Measurements from ENCODE around the gene PIK3CB. TPM values are rescaled to one million over a fixed set of nuclear protein-coding genes. Genes with fewer than 3 reads are reported as not detected.

Gene PIK3CB
- total RNA-seq, 1 experiment from 2014 or later, result 16.4 TPM

DNA sequence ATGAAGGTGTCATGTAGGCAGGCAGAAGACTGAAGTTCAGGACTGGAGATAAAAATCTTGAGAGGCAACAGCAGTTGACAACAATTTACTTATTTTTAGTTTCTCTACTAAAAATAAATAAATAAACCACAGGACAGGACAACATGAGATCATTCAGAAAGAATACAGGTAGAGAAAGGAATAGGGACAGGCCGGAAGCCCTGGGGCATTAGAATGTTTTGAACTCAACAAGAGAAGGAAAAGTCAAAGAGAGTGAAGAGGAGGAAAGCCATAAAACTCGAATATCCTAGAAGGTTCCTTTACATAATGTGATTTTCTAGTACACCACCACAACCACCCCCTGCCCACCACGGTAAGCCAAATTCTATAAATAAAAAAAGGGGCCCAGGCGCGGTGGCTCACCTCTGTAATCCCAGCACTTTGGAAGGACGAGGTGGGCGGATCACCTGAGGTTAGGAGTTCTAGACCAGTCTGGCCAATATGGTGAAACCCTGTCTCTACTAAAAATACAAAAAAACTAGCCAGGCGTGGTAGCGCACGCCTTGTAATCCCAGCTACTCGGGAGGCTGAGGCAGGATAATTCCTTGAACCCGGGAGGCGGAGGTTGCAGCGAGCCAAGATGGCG is 4.7 kb downstream of the PIK3CB start:
- TSS peak; percentile 2 for BruUV-seq (replicated peaks)

DNA sequence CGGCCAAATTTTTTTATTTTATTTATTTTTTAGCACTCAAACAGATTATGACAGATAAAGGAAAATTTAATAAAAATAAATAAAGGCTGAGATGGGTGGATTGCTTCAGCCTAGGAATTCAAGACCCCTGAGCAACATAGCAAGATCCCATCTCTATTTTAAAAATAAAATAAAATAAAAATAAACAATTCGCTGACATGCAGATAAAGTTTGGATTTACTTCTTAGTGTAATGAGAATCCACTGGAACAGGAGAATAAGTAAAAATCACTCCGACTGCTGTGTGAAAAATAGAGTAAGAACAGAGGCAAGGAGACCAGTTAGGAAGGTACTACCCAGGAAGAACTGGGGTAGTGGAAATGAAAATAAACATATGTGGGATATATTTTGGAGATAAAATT is 5.6 kb downstream of the PIK3CB start:
- CTCF ChIA-PET, result no interaction called here
- no TSS peak for BruUV-seq (replicated peaks)
- intact Hi-C loops (cut with micrococcal nuclease; ENCODE audit: unreplicated experiment), result no loop called here

More for the DNA sequence above, 4.7 kb downstream of the PIK3CB start:
- Histone ChIP-seq H3K27me3 (replicated peaks; ENCODE audit: insufficient read depth, low read depth, low read length, poor library complexity) (no peaks in the 10 kb centered on the region), H3K27ac (ENCODE audit: low read depth, low read length, poor library complexity, severe bottlenecking) (no peak overlapping the region), H3K4me3 (ENCODE audit: low read depth, low read length, poor library complexity, severe bottlenecking) (no peak overlapping the region), H3K36me3 (ENCODE audit: insufficient read depth, low read length, poor library complexity, severe bottlenecking) (no peaks in the 10 kb centered on the region), H3K4me1 (ENCODE audit: insufficient read depth, low read length, poor library complexity, severe bottlenecking) (no peaks in the 10 kb centered on the region), H3K9me3 (ENCODE audit: low read depth, low read length, poor library complexity, severe bottlenecking) (no peaks in the 10 kb centered on the region)
- POLR2A ChIA-PET (ENCODE audit: low non-redundant PET), result no interaction called here
- TF ChIP-seq, protein P1, sequence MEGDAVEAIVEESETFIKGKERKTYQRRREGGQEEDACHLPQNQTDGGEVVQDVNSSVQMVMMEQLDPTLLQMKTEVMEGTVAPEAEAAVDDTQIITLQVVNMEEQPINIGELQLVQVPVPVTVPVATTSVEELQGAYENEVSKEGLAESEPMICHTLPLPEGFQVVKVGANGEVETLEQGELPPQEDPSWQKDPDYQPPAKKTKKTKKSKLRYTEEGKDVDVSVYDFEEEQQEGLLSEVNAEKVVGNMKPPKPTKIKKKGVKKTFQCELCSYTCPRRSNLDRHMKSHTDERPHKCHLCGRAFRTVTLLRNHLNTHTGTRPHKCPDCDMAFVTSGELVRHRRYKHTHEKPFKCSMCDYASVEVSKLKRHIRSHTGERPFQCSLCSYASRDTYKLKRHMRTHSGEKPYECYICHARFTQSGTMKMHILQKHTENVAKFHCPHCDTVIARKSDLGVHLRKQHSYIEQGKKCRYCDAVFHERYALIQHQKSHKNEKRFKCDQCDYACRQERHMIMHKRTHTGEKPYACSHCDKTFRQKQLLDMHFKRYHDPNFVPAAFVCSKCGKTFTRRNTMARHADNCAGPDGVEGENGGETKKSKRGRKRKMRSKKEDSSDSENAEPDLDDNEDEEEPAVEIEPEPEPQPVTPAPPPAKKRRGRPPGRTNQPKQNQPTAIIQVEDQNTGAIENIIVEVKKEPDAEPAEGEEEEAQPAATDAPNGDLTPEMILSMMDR (conservative IDR thresholded peaks at IDR 0.05; ENCODE audit: low read depth, low read length), result no peak
- TF ChIP-seq EZH2 (IDR thresholded peaks at IDR 0.05; ENCODE audit: borderline replicate concordance, low read depth, low read length, poor library complexity, severe bottlenecking), result no peak
- DNase-seq (ENCODE audit: low spot score), result no peak
- intact Hi-C loops (cut with micrococcal nuclease; ENCODE audit: unreplicated experiment), result loop anchor here (5.0 kb wide), 1 partner anchor 58 kb away; no protein-coding TSS in a partner anchor
- CTCF ChIA-PET, result no interaction called here

DNA sequence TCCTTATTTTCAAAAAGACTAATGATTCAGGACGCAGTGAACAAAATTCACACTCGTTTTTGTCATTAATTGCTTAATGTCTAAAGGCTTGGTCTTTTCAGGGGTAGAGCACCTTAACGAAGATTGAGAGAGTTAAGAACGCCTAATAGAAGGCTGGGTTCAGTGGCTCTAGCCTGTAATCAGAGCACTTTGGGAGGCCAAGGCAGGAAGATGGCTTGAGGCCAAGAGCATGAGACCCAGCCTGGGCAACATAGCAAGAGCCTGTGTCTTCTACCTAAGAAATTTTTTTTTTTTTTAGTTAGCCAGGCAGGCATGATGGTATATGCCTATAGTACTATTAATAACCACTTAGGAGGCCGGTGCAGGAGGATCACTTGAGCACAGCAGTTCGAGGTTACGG is 7.5 kb downstream of the PIK3CB start:
- no peak for TF ChIP-seq EZH2 (IDR thresholded peaks at IDR 0.05; ENCODE audit: borderline replicate concordance, low read depth, low read length, poor library complexity, severe bottlenecking)
- TF ChIP-seq, protein P1 (conservative IDR thresholded peaks at IDR 0.05; ENCODE audit: low read depth, low read length), result no peak
- Histone ChIP-seq H3K27ac (ENCODE audit: low read depth, low read length, poor library complexity, severe bottlenecking) (no peak overlapping the region), H3K4me3 (ENCODE audit: low read depth, low read length, poor library complexity, severe bottlenecking) (no peak overlapping the region), H3K9me3 (ENCODE audit: low read depth, low read length, poor library complexity, severe bottlenecking) (no peaks in the 10 kb centered on the region), H3K36me3 (ENCODE audit: insufficient read depth, low read length, poor library complexity, severe bottlenecking) (no peaks in the 10 kb centered on the region), H3K27me3 (replicated peaks; ENCODE audit: insufficient read depth, low read depth, low read length, poor library complexity) (no peaks in the 10 kb centered on the region), H3K4me1 (ENCODE audit: insufficient read depth, low read length, poor library complexity, severe bottlenecking) (no peaks in the 10 kb centered on the region)
- ChIA-PET CTCF (no interaction called here), POLR2A (ENCODE audit: low non-redundant PET) (no interaction called here)
- intact Hi-C loops (cut with micrococcal nuclease; ENCODE audit: unreplicated experiment), result no loop called here
- no TSS peak for BruUV-seq (replicated peaks)
- no peak for DNase-seq (ENCODE audit: low spot score)

More for the DNA sequence above, 5.6 kb downstream of the PIK3CB start:
- Histone ChIP-seq H3K36me3 (ENCODE audit: insufficient read depth, low read length, poor library complexity, severe bottlenecking) (no peaks in the 10 kb centered on the region), H3K4me3 (ENCODE audit: low read depth, low read length, poor library complexity, severe bottlenecking) (no peak overlapping the region), H3K4me1 (ENCODE audit: insufficient read depth, low read length, poor library complexity, severe bottlenecking) (no peaks in the 10 kb centered on the region), H3K9me3 (ENCODE audit: low read depth, low read length, poor library complexity, severe bottlenecking) (no peaks in the 10 kb centered on the region), H3K27ac (ENCODE audit: low read depth, low read length, poor library complexity, severe bottlenecking) (no peak overlapping the region), H3K27me3 (replicated peaks; ENCODE audit: insufficient read depth, low read depth, low read length, poor library complexity) (no peaks in the 10 kb centered on the region)
- no peak for DNase-seq (ENCODE audit: low spot score)
- TF ChIP-seq, protein P1 (conservative IDR thresholded peaks at IDR 0.05; ENCODE audit: low read depth, low read length), result no peak
- no peak for TF ChIP-seq EZH2 (IDR thresholded peaks at IDR 0.05; ENCODE audit: borderline replicate concordance, low read depth, low read length, poor library complexity, severe bottlenecking)
- POLR2A ChIA-PET (ENCODE audit: low non-redundant PET), result no interaction called here

Measured in A673 (cell line).